ENCODE data around the gene LINC00632. TPM values are rescaled to one million over a fixed set of nuclear protein-coding genes. Genes with fewer than 3 reads are reported as not detected.

The LINC00632 gene
- total and polyA plus RNA-seq, 7 experiments from 2014 or later = 0.28 to 9.9 (median 1.9) TPM; not detected in 1

DNA sequence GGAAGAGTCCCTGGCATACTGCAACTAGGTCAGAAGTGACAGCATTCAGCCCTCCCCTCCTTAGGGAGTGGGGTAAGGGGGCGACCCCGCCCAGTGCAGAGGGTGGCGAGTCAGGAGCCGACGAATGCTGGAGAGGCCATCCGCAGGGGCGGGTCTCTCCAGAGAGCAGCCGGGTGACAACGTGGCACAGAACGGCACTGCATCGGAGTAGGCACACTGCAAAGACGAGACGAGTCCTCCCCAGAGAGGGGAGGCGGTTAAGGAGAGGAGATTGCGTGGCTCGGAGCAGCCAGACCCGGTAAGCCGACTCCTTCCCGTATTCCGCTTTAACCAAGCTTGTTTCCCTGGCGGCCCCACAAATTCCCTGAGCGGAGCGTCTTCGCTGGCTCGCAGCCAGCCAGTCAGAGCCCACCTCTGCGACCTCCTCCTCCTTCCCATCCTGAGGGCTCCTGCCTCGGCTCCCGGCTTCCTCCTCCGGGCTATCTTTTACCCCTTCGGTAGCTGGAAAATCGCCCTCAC is 54.9 kb downstream of the LINC00632 start:
- no peaks in the 10 kb centered on the region for H3K27me3 ChIP-seq (ENCODE audit: control insufficient read depth in 2 of 2, insufficient read depth in 2 of 2, low read length in 2 of 2)
- H3K36me3 ChIP-seq (ENCODE audit: control insufficient read depth in 2 of 3, insufficient read depth in 3 of 3, low read length in 3 of 3) = no peaks in the 10 kb centered on the region
- no peak overlapping the region for H3K27ac Mint-ChIP-seq
- DNase-seq = no peak
- peaks cover 3 to 22% (median 10%) of the 10 kb centered on the region in 7 donors for H3K4me1 Mint-ChIP-seq
- H3K4me1 ChIP-seq (ENCODE audit: control insufficient read depth in 2 of 2, insufficient read depth in 2 of 2, low read length in 2 of 2) = no peaks in the 10 kb centered on the region
- ChIA-PET CTCF (no interaction called here), POLR2A (no interaction called here)
- no peaks in the 10 kb centered on the region for H3K9me3 Mint-ChIP-seq
- intact Hi-C loops (cut with micrococcal nuclease) = no loop called here
- H3K4me3 ChIP-seq (ENCODE audit: low read length) = no peak overlapping the region
- no peak for ATAC-seq
- peaks cover 8 to 16% (median 11%) of the 10 kb centered on the region in 5 donors for H3K27me3 Mint-ChIP-seq
- no peaks in the 10 kb centered on the region for H3K9me3 ChIP-seq (ENCODE audit: control insufficient read depth in 2 of 3, low read length in 3 of 3)
- no peaks in the 10 kb centered on the region for H3K36me3 Mint-ChIP-seq
- peak overlapping the region; percentile 42 to 81 (median 62) for H3K4me3 Mint-ChIP-seq
- H3K27ac ChIP-seq (ENCODE audit: low read depth, low read length) = no peak overlapping the region

DNA sequence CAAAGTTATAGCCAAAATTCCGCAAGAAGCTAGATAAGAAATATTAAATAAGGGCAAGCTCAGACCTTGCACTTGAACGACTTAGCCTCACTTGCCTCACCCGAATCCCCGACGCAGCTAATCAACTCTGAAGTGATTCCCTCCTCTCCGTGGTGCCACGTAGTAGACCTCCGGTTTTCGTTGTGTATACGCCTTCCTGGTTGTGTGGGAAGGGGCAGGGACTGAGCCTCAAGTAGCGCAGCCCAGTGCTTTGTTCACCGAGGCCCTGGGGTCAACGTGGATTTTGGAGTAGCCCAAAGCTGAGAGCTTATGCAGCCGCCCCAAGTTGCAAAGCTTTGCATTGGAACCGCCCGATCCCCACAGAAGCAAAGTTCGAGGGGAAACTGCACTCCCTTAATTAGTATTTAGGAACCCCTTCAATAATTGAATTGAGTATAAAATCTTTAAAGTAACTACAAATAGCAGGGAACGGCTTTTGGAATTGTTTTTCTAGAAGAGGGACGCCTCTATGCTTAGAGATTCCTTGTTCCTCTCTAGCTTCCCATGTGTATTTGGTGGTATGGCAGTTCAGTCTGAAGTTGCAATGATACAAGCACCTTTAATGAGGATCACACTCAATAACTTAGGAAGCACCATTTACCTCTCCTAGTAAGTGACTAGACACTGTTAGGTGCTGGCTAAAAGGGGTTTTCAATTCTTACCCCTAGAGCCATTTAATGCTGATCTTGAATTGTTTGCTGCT is 55.7 kb downstream of the LINC00632 start:
- Mint-ChIP-seq H3K27me3 (peaks cover 8 to 20% (median 12%) of the 10 kb centered on the region in 5 donors), H3K27ac (peak overlapping the region in 1 of 9 donors; percentile 46), H3K4me1 (peaks cover 3 to 22% (median 10%) of the 10 kb centered on the region in 7 donors), H3K36me3 (no peaks in the 10 kb centered on the region), H3K9me3 (no peaks in the 10 kb centered on the region), H3K4me3 (peak overlapping the region; percentile 1 to 81 (median 62))
- Histone ChIP-seq H3K27ac (ENCODE audit: low read depth, low read length) (no peak overlapping the region), H3K36me3 (ENCODE audit: control insufficient read depth in 2 of 3, insufficient read depth in 3 of 3, low read length in 3 of 3) (no peaks in the 10 kb centered on the region), H3K27me3 (ENCODE audit: control insufficient read depth in 2 of 2, insufficient read depth in 2 of 2, low read length in 2 of 2) (no peaks in the 10 kb centered on the region), H3K4me3 (ENCODE audit: low read length) (no peak overlapping the region), H3K9me3 (ENCODE audit: control insufficient read depth in 2 of 3, low read length in 3 of 3) (no peaks in the 10 kb centered on the region), H3K4me1 (ENCODE audit: control insufficient read depth in 2 of 2, insufficient read depth in 2 of 2, low read length in 2 of 2) (no peaks in the 10 kb centered on the region)
- POLR2A ChIA-PET = no interaction called here
- CTCF ChIA-PET = interaction anchor here (0.6 kb wide), 1 partner anchor 88 kb away, joined by 3 read pairs; no protein-coding TSS in a partner anchor
- DNase-seq (no peak), ATAC-seq (no peak)
- intact Hi-C loops (cut with micrococcal nuclease) = loop anchor here in 1 of 2 donors (5.0 kb wide), 1 partner anchor 2002 kb away; no protein-coding TSS in a partner anchor

DNA sequence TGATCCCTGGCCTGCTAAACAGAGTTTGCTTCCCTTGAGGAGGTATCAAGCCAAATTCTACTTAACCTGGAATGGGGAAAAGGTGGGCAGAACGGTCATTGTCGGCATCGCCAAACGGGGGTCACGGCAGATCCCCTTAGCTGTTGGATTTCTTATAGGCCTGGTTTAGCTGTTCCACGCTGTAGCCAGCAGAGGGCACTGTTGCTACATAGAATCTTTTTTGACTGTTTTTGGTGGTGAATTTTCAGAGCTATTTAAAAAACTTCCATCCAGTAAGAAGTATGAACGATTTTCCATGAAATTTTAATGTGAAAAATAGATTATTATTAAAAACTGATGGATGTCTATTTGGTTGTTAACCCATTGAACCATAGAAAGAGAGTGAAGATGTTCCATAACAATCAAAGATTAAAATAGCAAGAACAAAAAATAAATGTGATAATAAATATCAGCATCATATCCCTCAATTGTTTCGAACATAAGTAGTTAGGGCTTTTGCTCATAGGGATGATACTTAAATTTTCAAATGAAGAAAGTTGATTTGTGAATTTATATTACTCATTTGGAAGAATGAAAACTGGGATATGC is 56.6 kb downstream of the LINC00632 start:
- no peak for ATAC-seq
- POLR2A ChIA-PET = no interaction called here

DNA sequence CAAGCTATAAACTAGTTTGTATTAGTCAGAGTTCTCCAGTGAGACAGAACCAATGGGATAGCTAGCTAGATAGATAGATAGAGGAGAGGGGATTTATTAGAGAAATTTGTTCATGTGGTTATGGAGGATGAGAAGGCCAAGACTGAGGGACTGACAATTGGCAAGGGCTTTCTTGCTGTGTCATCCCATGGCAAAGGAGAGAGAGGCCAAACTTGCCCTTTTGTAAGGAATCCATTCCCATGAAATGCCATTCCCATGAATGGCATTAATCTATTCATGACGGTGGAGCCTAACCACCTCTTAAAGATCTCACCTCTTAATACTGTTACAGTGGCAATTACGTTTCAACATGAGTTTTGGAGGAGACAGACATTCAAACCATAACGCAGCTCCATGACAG is 58.1 kb downstream of the LINC00632 start:
- H3K9me3 ChIP-seq (ENCODE audit: control insufficient read depth in 2 of 3, low read length in 3 of 3) = no peaks in the 10 kb centered on the region
- no peaks in the 10 kb centered on the region for H3K4me1 ChIP-seq (ENCODE audit: control insufficient read depth in 2 of 2, insufficient read depth in 2 of 2, low read length in 2 of 2)
- no peaks in the 10 kb centered on the region for H3K27me3 ChIP-seq (ENCODE audit: control insufficient read depth in 2 of 2, insufficient read depth in 2 of 2, low read length in 2 of 2)
- DNase-seq (no peak), ATAC-seq (no peak)
- no peak overlapping the region for H3K4me3 Mint-ChIP-seq
- H3K36me3 ChIP-seq (ENCODE audit: control insufficient read depth in 2 of 3, insufficient read depth in 3 of 3, low read length in 3 of 3) = no peaks in the 10 kb centered on the region
- no peak overlapping the region for H3K27ac ChIP-seq (ENCODE audit: low read depth, low read length)
- H3K9me3 Mint-ChIP-seq = no peaks in the 10 kb centered on the region
- H3K4me3 ChIP-seq (ENCODE audit: low read length) = no peak overlapping the region
- peaks cover 3 to 17% (median 6%) of the 10 kb centered on the region in 7 donors for H3K4me1 Mint-ChIP-seq
- peaks cover 8 to 15% (median 12%) of the 10 kb centered on the region in 5 donors for H3K27me3 Mint-ChIP-seq
- ChIA-PET CTCF (no interaction called here), POLR2A (no interaction called here)
- no peak overlapping the region for H3K27ac Mint-ChIP-seq
- intact Hi-C loops (cut with micrococcal nuclease) = loop anchor here in 1 of 2 donors (5.0 kb wide), 1 partner anchor 2000 kb away; no protein-coding TSS in a partner anchor
- H3K36me3 Mint-ChIP-seq = no peaks in the 10 kb centered on the region

More for the DNA sequence above, 56.6 kb downstream of the LINC00632 start:
- Histone ChIP-seq H3K4me3 (ENCODE audit: low read length) (no peak overlapping the region), H3K4me1 (ENCODE audit: control insufficient read depth in 2 of 2, insufficient read depth in 2 of 2, low read length in 2 of 2) (no peaks in the 10 kb centered on the region), H3K9me3 (ENCODE audit: control insufficient read depth in 2 of 3, low read length in 3 of 3) (no peaks in the 10 kb centered on the region), H3K27me3 (ENCODE audit: control insufficient read depth in 2 of 2, insufficient read depth in 2 of 2, low read length in 2 of 2) (no peaks in the 10 kb centered on the region), H3K27ac (ENCODE audit: low read depth, low read length) (no peak overlapping the region), H3K36me3 (ENCODE audit: control insufficient read depth in 2 of 3, insufficient read depth in 3 of 3, low read length in 3 of 3) (no peaks in the 10 kb centered on the region)
- Mint-ChIP-seq H3K4me1 (peaks cover 3 to 22% (median 10%) of the 10 kb centered on the region in 7 donors), H3K36me3 (no peaks in the 10 kb centered on the region), H3K4me3 (peak overlapping the region in 7 of 10 donors; percentile 1 to 68 (median 44)), H3K27me3 (peaks cover 8 to 20% (median 12%) of the 10 kb centered on the region in 5 donors), H3K9me3 (no peaks in the 10 kb centered on the region), H3K27ac (no peak overlapping the region)
- DNase-seq = peak in 6 of 9 donors; percentile 7 to 55 (median 39)
- intact Hi-C loops (cut with micrococcal nuclease) = loop anchor here in 1 of 2 donors (5.0 kb wide), 1 partner anchor 2001 kb away; no protein-coding TSS in a partner anchor
- CTCF ChIA-PET = no interaction called here

DNA sequence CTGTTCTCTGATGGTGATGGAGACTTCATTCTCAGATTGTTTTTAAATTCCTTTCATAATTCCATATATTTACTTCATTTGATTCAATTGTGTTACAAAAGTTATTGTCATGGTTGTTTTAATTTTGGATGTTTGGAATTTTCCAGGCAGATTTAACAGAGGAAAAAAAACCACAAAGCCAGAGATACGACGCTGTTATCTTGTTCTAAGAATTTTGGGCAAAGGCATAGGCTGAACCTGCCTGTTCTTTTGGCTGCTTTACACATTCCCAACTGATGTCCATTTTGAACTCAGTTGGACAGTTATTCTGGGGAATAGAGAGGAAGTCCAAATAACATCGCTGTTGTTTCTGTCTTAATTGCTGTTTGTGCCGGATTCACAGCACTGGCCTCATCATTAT is 65.7 kb downstream of the LINC00632 start:
- intact Hi-C loops (cut with micrococcal nuclease) = no loop called here
- Histone ChIP-seq H3K4me1 (ENCODE audit: control insufficient read depth in 2 of 2, insufficient read depth in 2 of 2, low read length in 2 of 2) (no peaks in the 10 kb centered on the region), H3K9me3 (ENCODE audit: control insufficient read depth in 2 of 3, low read length in 3 of 3) (no peaks in the 10 kb centered on the region), H3K27ac (ENCODE audit: low read depth, low read length) (no peak overlapping the region), H3K36me3 (ENCODE audit: control insufficient read depth in 2 of 3, insufficient read depth in 3 of 3, low read length in 3 of 3) (no peaks in the 10 kb centered on the region), H3K4me3 (ENCODE audit: low read length) (no peak overlapping the region), H3K27me3 (ENCODE audit: control insufficient read depth in 2 of 2, insufficient read depth in 2 of 2, low read length in 2 of 2) (no peaks in the 10 kb centered on the region)
- Mint-ChIP-seq H3K36me3 (no peaks in the 10 kb centered on the region), H3K27ac (no peak overlapping the region), H3K4me1 (no peaks in the 10 kb centered on the region), H3K27me3 (peaks cover 0 to 7% (median 0%) of the 10 kb centered on the region in 5 donors), H3K9me3 (peaks cover 0 to 1% (median 0%) of the 10 kb centered on the region in 11 donors), H3K4me3 (no peak overlapping the region)
- ATAC-seq = no peak
- no peak for DNase-seq
- CTCF ChIA-PET = no interaction called here
- POLR2A ChIA-PET = no interaction called here

DNA sequence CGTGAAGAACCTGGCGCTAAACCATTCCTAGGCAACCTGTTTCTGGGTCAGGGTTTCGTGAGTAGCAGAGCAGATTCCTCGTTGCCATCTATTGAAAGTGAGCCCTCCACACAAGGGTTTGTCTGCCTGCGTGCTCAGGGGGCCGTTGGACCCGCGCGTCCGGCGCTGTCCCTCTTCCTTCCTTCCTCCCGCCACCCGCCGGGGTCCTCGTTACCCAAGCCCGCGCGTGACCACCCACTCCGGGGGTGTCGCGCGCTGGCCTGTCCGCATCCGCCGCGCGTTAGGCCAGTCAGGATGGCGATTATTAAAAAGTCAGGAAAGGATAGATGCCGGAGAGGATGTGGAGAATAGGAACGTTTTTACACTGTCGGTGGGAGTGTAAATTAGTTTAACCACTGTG is 66.8 kb downstream of the LINC00632 start:
- intact Hi-C loops (cut with micrococcal nuclease) = no loop called here
- H3K4me1 ChIP-seq (ENCODE audit: control insufficient read depth in 2 of 2, insufficient read depth in 2 of 2, low read length in 2 of 2) = no peaks in the 10 kb centered on the region
- ATAC-seq = no peak
- Mint-ChIP-seq H3K27me3 (peaks cover 0 to 7% (median 0%) of the 10 kb centered on the region in 5 donors), H3K27ac (no peak overlapping the region), H3K4me3 (no peak overlapping the region), H3K9me3 (peaks cover 0 to 1% (median 0%) of the 10 kb centered on the region in 11 donors), H3K4me1 (no peaks in the 10 kb centered on the region), H3K36me3 (no peaks in the 10 kb centered on the region)
- H3K36me3 ChIP-seq (ENCODE audit: control insufficient read depth in 2 of 3, insufficient read depth in 3 of 3, low read length in 3 of 3) = no peaks in the 10 kb centered on the region
- CTCF ChIA-PET = no interaction called here
- DNase-seq = no peak
- H3K9me3 ChIP-seq (ENCODE audit: control insufficient read depth in 2 of 3, low read length in 3 of 3) = no peaks in the 10 kb centered on the region
- POLR2A ChIA-PET = no interaction called here
- no peaks in the 10 kb centered on the region for H3K27me3 ChIP-seq (ENCODE audit: control insufficient read depth in 2 of 2, insufficient read depth in 2 of 2, low read length in 2 of 2)
- no peak overlapping the region for H3K4me3 ChIP-seq (ENCODE audit: low read length)
- H3K27ac ChIP-seq (ENCODE audit: low read depth, low read length) = no peak overlapping the region
